MM.1S (cell line): ENCODE results near the gene MYH7.

Experiments
- CTCF ChIP-seq: fragments of 300-600 bp; sonication (generic); IDR thresholded peaks from 2 replicates; pipeline ENCODE4 v1.5.1; 2016; ENCODE audit warnings: antibody characterized with exemption, low read length, mixed read lengths
- EZH2 ChIP-seq: fragments of 300-600 bp; sonication (generic); optimal IDR thresholded peaks from 2 replicates; pipeline ENCODE3; 2017; ENCODE audit warnings: low read depth, mild to moderate bottlenecking, antibody characterized with exemption, low read length, mixed read lengths
- EZH2phosphoT487 ChIP-seq: fragments of 300-600 bp; sonication (generic); IDR thresholded peaks from 2 replicates; pipeline ENCODE4 v1.6.1; 2018; ENCODE audit warnings: antibody characterized with exemption, low read length

- TF ChIP-seq EZH2, result no peak
- TF ChIP-seq CTCF, result no peak
- no peak for TF ChIP-seq EZH2phosphoT487
These were observed 3.1 kb downstream of the MYH7 start for GRCh38 chr14:23432102-23432925.
